Karpas-422 (cell line): ENCODE data around the gene WDR1. TPM values are rescaled to one million over a fixed set of nuclear protein-coding genes. Genes with fewer than 3 reads are reported as not detected.

Experiments
- DNase-seq: peaks from one replicate; pipeline ENCODE4 v3.0.0-alpha.2; 2015
- H2AFZ ChIP-seq: fragments of 200-600 bp; sonication (generic); 2 replicates; pipeline ENCODE4 v1.6.1; 2014; ENCODE audit warnings: antibody characterized with exemption, low read length, mixed read lengths
- H3K27ac ChIP-seq: fragments of 200-600 bp; sonication (generic); 2 replicates; pipeline ENCODE4 v1.5.1; 2014; ENCODE audit warnings: mild to moderate bottlenecking, low read length, moderate library complexity
- H3K27me3 ChIP-seq: fragments of 200-600 bp; sonication (generic); 2 replicates; pipeline ENCODE4 v1.6.1; 2014; ENCODE audit warnings: low read length, mixed read lengths
- H3K36me3 ChIP-seq: fragments of 200-600 bp; sonication (generic); 2 replicates; pipeline ENCODE4 v1.6.1; 2014; ENCODE audit warnings: low read length, mixed read lengths; ENCODE audit not compliant: insufficient read depth
- H3K4me1 ChIP-seq: fragments of 200-600 bp; sonication (generic); 2 replicates; pipeline ENCODE4 v1.6.1; 2014; ENCODE audit warnings: mild to moderate bottlenecking, low read length, mixed read lengths
- H3K4me2 ChIP-seq: fragments of 200-600 bp; sonication (generic); 2 replicates; pipeline ENCODE4 v1.6.1; 2014; ENCODE audit warnings: low read length, low read depth, mild to moderate bottlenecking; ENCODE audit not compliant: poor library complexity, severe bottlenecking
- H3K4me3 ChIP-seq: fragments of 200-600 bp; sonication (generic); 2 replicates; pipeline ENCODE4 v1.5.1; 2014; ENCODE audit warnings: mild to moderate bottlenecking, antibody characterized with exemption, low read length, mixed read lengths
- H3K79me2 ChIP-seq: fragments of 200-600 bp; sonication (generic); 2 replicates; pipeline ENCODE4 v1.6.1; 2014; ENCODE audit warnings: mild to moderate bottlenecking, low read length, mixed read lengths
- H3K9ac ChIP-seq: fragments of 200-600 bp; sonication (generic); 2 replicates; pipeline ENCODE4 v1.6.0; 2014; ENCODE audit warnings: low read length
- H3K9me2 ChIP-seq: fragments of 200-600 bp; sonication (generic), shearing (Covaris generic); replicated peaks from 2 replicates; pipeline ENCODE4 v1.6.0; 2014; ENCODE audit warnings: mild to moderate bottlenecking, low read length, moderate library complexity; ENCODE audit not compliant: insufficient read depth
- H3K9me3 ChIP-seq: fragments of 300-700, 200-600 bp; sonication (generic); 2 replicates; pipeline ENCODE4 v1.6.1; 2014; ENCODE audit warnings: low read length, mixed read lengths
- H4K20me1 ChIP-seq: fragments of 200-600 bp; sonication (generic); 2 replicates; pipeline ENCODE4 v1.6.1; 2014; ENCODE audit warnings: mild to moderate bottlenecking, antibody characterized with exemption, low read length, low read depth; ENCODE audit not compliant: insufficient read depth
- total RNA-seq: library from RNA; depleted of rRNA; stranded (reverse); fragments of >200 nt; shearing (Covaris generic); gene quantifications from 2 replicates; pipeline ENCODE4 v1.2.3, GENCODE V29; 2014; ENCODE audit warnings: low replicate concordance

Gene WDR1
- total RNA-seq, 1 experiment from 2014 or later: 67.5 TPM

GRCh38 chr4:10090467-10091250 is 25.9 kb downstream of the WDR1 start:
- H3K4me1 ChIP-seq: no peaks in the 10 kb centered on the region
- no peak for DNase-seq
- H3K4me3 ChIP-seq: no peak overlapping the region
- H3K4me2 ChIP-seq: no peak overlapping the region
- H3K27ac ChIP-seq: no peak overlapping the region
- no peaks in the 10 kb centered on the region for H3K27me3 ChIP-seq
- H3K9ac ChIP-seq: no peak overlapping the region
- peaks cover 38% of the 10 kb centered on the region; the same call in 1 of the 2 replicates for H4K20me1 ChIP-seq
- H3K36me3 ChIP-seq: 0 out of 2 replicates have a peak, but pooled peaks cover 1% of the 10 kb centered on the region
- no peaks in the 10 kb centered on the region for H3K9me2 ChIP-seq
- no peak overlapping the region for H2AFZ ChIP-seq
- no peaks in the 10 kb centered on the region for H3K9me3 ChIP-seq
- peaks cover 28% of the 10 kb centered on the region for H3K79me2 ChIP-seq

- Histone ChIP-seq H4K20me1 (peaks cover 34% of the 10 kb centered on the region; the same call in 1 of the 2 replicates), H3K9ac (no peak overlapping the region), H3K4me3 (no peak overlapping the region), H3K9me3 (no peaks in the 10 kb centered on the region), H3K4me2 (no peak overlapping the region), H3K27me3 (no peaks in the 10 kb centered on the region), H3K4me1 (no peaks in the 10 kb centered on the region), H3K79me2 (peaks cover 22% of the 10 kb centered on the region), H3K36me3 (0 out of 2 replicates have a peak, but pooled peaks cover 3% of the 10 kb centered on the region), H3K27ac (no peak overlapping the region), H2AFZ (no peak overlapping the region), H3K9me2 (no peaks in the 10 kb centered on the region)
- DNase-seq: peak; percentile 44
Measured at GRCh38 chr4:10089346-10089745, 27.3 kb downstream of the WDR1 start.

GRCh38 chr4:10088135-10089010 is 28.2 kb downstream of the WDR1 start:
- Histone ChIP-seq H3K27ac (no peak overlapping the region), H3K9me3 (no peaks in the 10 kb centered on the region), H3K9me2 (no peaks in the 10 kb centered on the region), H2AFZ (no peak overlapping the region), H3K36me3 (peaks cover 4% of the 10 kb centered on the region; the same call in 1 of the 2 replicates), H3K4me2 (no peak overlapping the region), H3K79me2 (peaks cover 13% of the 10 kb centered on the region), H3K27me3 (no peaks in the 10 kb centered on the region), H3K4me3 (no peak overlapping the region), H3K4me1 (no peaks in the 10 kb centered on the region), H4K20me1 (peaks cover 28% of the 10 kb centered on the region; the same call in 1 of the 2 replicates), H3K9ac (no peak overlapping the region)
- no peak for DNase-seq

GRCh38 chr4:10087152-10087791 is 29.3 kb downstream of the WDR1 start:
- H3K4me3 ChIP-seq: no peak overlapping the region
- H3K9me2 ChIP-seq: no peaks in the 10 kb centered on the region
- peaks cover 17% of the 10 kb centered on the region; the same call in 1 of the 2 replicates for H4K20me1 ChIP-seq

GRCh38 chr4:10086506-10087120 is 30.0 kb downstream of the WDR1 start:
- H3K79me2 ChIP-seq: peaks cover 7% of the 10 kb centered on the region; the same call in 1 of the 2 replicates
- H3K9me3 ChIP-seq: no peaks in the 10 kb centered on the region
- H4K20me1 ChIP-seq: peaks cover 17% of the 10 kb centered on the region; the same call in 1 of the 2 replicates
- no peaks in the 10 kb centered on the region for H3K27me3 ChIP-seq
- H3K27ac ChIP-seq: no peak overlapping the region
- no peak overlapping the region for H3K4me2 ChIP-seq
- H3K4me1 ChIP-seq: no peaks in the 10 kb centered on the region
- no peak overlapping the region for H3K9ac ChIP-seq
- H3K9me2 ChIP-seq: no peaks in the 10 kb centered on the region
- no peak overlapping the region for H2AFZ ChIP-seq
- H3K4me3 ChIP-seq: no peak overlapping the region
- peaks cover 12% of the 10 kb centered on the region for H3K36me3 ChIP-seq
- no peak for DNase-seq

More at GRCh38 chr4:10087152-10087791, 29.3 kb downstream of the WDR1 start:
- peaks cover 7% of the 10 kb centered on the region; the same call in 1 of the 2 replicates for H3K79me2 ChIP-seq
- no peak for DNase-seq
- H3K9ac ChIP-seq: no peak overlapping the region
- no peak overlapping the region for H3K27ac ChIP-seq
- no peak overlapping the region for H2AFZ ChIP-seq
- no peaks in the 10 kb centered on the region for H3K9me3 ChIP-seq
- H3K4me2 ChIP-seq: no peak overlapping the region
- H3K4me1 ChIP-seq: no peaks in the 10 kb centered on the region
- peaks cover 12% of the 10 kb centered on the region for H3K36me3 ChIP-seq
- H3K27me3 ChIP-seq: no peaks in the 10 kb centered on the region

- Histone ChIP-seq H3K4me1 (no peaks in the 10 kb centered on the region), H3K9ac (no peak overlapping the region), H2AFZ (no peak overlapping the region), H3K9me2 (no peaks in the 10 kb centered on the region), H3K36me3 (peaks cover 15% of the 10 kb centered on the region), H3K27me3 (no peaks in the 10 kb centered on the region), H3K9me3 (no peaks in the 10 kb centered on the region), H3K27ac (no peak overlapping the region), H3K4me3 (no peak overlapping the region), H4K20me1 (peaks cover 16% of the 10 kb centered on the region; the same call in 1 of the 2 replicates), H3K4me2 (no peak overlapping the region), H3K79me2 (peaks cover 6% of the 10 kb centered on the region; the same call in 1 of the 2 replicates)
- DNase-seq: no peak
Measured at GRCh38 chr4:10085828-10086505, 30.6 kb downstream of the WDR1 start.

GRCh38 chr4:10085386-10085785 is 31.2 kb downstream of the WDR1 start:
- H3K36me3 ChIP-seq: peaks cover 19% of the 10 kb centered on the region
- DNase-seq: no peak
- H3K27me3 ChIP-seq: no peaks in the 10 kb centered on the region
- no peak overlapping the region for H3K4me3 ChIP-seq
- H3K9ac ChIP-seq: no peak overlapping the region
- peaks cover under 1% of the 10 kb centered on the region; the same call in 1 of the 2 replicates for H3K79me2 ChIP-seq
- no peak overlapping the region for H2AFZ ChIP-seq
- H3K4me1 ChIP-seq: no peaks in the 10 kb centered on the region
- H3K4me2 ChIP-seq: no peak overlapping the region
- H3K9me3 ChIP-seq: no peaks in the 10 kb centered on the region
- no peaks in the 10 kb centered on the region for H3K9me2 ChIP-seq
- no peak overlapping the region for H3K27ac ChIP-seq
- H4K20me1 ChIP-seq: peaks cover 10% of the 10 kb centered on the region; the same call in 1 of the 2 replicates
